Panc1 (cell line): ENCODE results near the gene COL6A5. TPM values are rescaled to one million over a fixed set of nuclear protein-coding genes. Genes with fewer than 3 reads are reported as not detected.

Source experiments
- ATAC-seq: fragments of 200-7000 bp; cut with Tn5 transposase; 2 replicates; pipeline ENCODE4 v1.9.1; 2020; ENCODE audit warnings: mild to moderate bottlenecking, moderate library complexity
- BruUV-seq: library from RNA; stranded (reverse); fragments of 400-500 nt; replicated peaks from 2 replicates; lab custom pipeline; 2021; lab: Mats Ljungman, UMichigan
- CTCF ChIA-PET: fragments of 300-600 bp; sonication (Branson Sonifier 250); formaldehyde crosslinking; loops from one replicate; lab custom pipeline; 2022; ENCODE audit warnings: antibody characterized with exemption; lab: Charles Lee
- POLR2A ChIA-PET: fragments of 300-600 bp; sonication (Branson Sonifier 250); formaldehyde crosslinking; loops from one replicate; lab custom pipeline; 2022; ENCODE audit warnings: antibody characterized with exemption; lab: Charles Lee
- DNase-seq: peaks from one replicate; pipeline ENCODE4 v3.0.0-alpha.2; 2010; ENCODE audit warnings: low read depth, low spot score
- H3K27ac ChIP-seq: 2 replicates; pipeline ENCODE4 v1.5.1; 2011; ENCODE audit warnings: mild to moderate bottlenecking, low read length, inconsistent platforms
- H3K27me3 ChIP-seq: fragments of 200-500 bp; sonication (Bioruptor generic); 2 replicates; pipeline ENCODE4 v1.6.0; 2014; ENCODE audit warnings: low read length, inconsistent platforms; ENCODE audit not compliant: control insufficient read depth, insufficient read depth
- H3K36me3 ChIP-seq: fragments of 200-500 bp; sonication (Bioruptor generic); 2 replicates; pipeline ENCODE4 v1.5.1; 2014; ENCODE audit warnings: inconsistent platforms, mild to moderate bottlenecking, low read length, moderate library complexity; ENCODE audit not compliant: control insufficient read depth, insufficient read depth
- H3K4me1 ChIP-seq: 2 replicates; pipeline ENCODE4 v1.5.1; 2011; ENCODE audit warnings: inconsistent platforms, mild to moderate bottlenecking, low read length, moderate library complexity; ENCODE audit not compliant: control insufficient read depth, insufficient read depth
- H3K4me3 ChIP-seq, 2 experiments: 2 replicates each; pipeline ENCODE4 v1.5.1; 2011 to 2012; ENCODE audit warnings: low read depth in 2 of 2, low read length in 2 of 2, mild to moderate bottlenecking in 2 of 2, inconsistent platforms in 1 of 2, moderate library complexity in 1 of 2
- H3K9me3 ChIP-seq: fragments of 200-500 bp; sonication (Bioruptor generic); 2 replicates; pipeline ENCODE4 v1.5.1; 2014; ENCODE audit warnings: low read depth, mild to moderate bottlenecking, inconsistent platforms, low read length, moderate library complexity; ENCODE audit not compliant: control insufficient read depth, insufficient read depth
- POLR2AphosphoS5 ChIP-seq: IDR thresholded peaks from 2 replicates; pipeline ENCODE4 v1.6.1; 2012; ENCODE audit warnings: mild to moderate bottlenecking, low read depth, low read length, moderate library complexity
- SIN3A ChIP-seq: IDR thresholded peaks from 2 replicates; pipeline ENCODE4 v1.6.1; 2012; ENCODE audit warnings: low read depth, mild to moderate bottlenecking, low read length, moderate library complexity, borderline replicate concordance; ENCODE audit not compliant: insufficient read depth
- TCF7L2 ChIP-seq: IDR thresholded peaks from 2 replicates; pipeline ENCODE4 v1.6.1; 2011; ENCODE audit warnings: mild to moderate bottlenecking, low read depth, low read length, inconsistent platforms
- in situ Hi-C: cut with HindIII; loops from 2 replicates; pipeline ENCODE4 v1.10.0; 2016; ENCODE audit warnings: low sequenced_read_pairs, low pct_unique_long_range_greater_than_20kb
- intact Hi-C: fragments of 100-400 bp; cut with micrococcal nuclease; formaldehyde crosslinking; loops from one replicate; pipeline ENCODE4 v1.10.0; 2022; ENCODE audit not compliant: unreplicated experiment
- total RNA-seq: library from RNA; stranded (reverse); gene quantifications from one replicate; pipeline ENCODE4 v1.2.1, GENCODE V29; 2021; ENCODE audit not compliant: unreplicated experiment
- TF ChIP-seq, protein P1 (sequence below), 2 experiments: IDR thresholded peaks; 2 replicates each; pipeline ENCODE4 v1.6.1; 2011 to 2012; ENCODE audit warnings: low read depth in 2 of 2, control low read depth in 1 of 2, low read length in 1 of 2, mild to moderate bottlenecking in 1 of 2, moderate library complexity in 1 of 2; ENCODE audit not compliant: insufficient read depth in 1 of 2
- TF ChIP-seq, protein P2 (sequence below): fragments of 450-650 bp; IDR thresholded peaks from 2 replicates; pipeline ENCODE4 v1.5.1; 2017; ENCODE audit warnings: mild to moderate bottlenecking

Gene COL6A5
- total RNA-seq, 1 experiment from 2014 or later: not detected

DNA sequence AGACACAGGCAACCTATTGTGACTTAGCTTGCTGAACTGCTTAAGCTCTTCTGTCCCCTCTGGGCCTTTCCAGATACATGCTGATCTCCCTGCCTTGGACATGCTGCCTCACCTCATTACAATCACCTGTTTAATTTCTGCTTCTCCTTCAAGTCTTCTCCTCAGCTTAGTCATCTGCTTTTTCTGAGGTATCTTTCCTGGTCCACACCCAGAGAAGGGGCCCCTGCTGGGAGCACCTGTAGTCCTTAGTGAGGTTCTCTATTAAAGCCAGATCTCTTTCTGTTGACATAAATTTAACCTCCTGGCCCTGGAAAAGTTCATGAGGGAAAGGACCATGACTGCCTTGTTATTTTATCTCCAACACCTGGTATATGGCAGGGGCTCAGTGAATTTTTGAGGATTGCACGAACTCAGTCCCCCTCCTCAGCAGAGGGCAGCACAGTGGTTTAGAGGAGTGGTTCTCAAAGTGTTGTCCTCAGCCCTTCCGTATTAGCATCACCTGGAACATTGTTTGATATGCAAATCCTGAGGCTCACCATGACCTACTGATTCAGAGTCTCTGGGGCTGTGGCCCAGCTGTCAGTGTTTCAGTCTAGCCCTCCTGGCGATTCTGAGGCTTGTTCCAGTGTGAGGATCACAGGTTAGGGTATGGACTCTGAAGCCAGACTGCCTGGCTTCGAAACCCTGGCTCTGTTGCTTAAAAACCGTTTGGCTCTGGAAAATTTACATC is 184.2 kb downstream of the COL6A5 start:
- H3K27me3 ChIP-seq: peaks cover 18% of the 10 kb centered on the region
- ChIA-PET CTCF (no interaction called here), POLR2A (no interaction called here)
- intact Hi-C loops: no loop called here
- no peaks in the 10 kb centered on the region for H3K36me3 ChIP-seq
- no TSS peak for BruUV-seq
- in situ Hi-C loops: no loop called here
- H3K4me1 ChIP-seq: no peaks in the 10 kb centered on the region
- TF ChIP-seq POLR2AphosphoS5: no peak
- TF ChIP-seq, protein P1, sequence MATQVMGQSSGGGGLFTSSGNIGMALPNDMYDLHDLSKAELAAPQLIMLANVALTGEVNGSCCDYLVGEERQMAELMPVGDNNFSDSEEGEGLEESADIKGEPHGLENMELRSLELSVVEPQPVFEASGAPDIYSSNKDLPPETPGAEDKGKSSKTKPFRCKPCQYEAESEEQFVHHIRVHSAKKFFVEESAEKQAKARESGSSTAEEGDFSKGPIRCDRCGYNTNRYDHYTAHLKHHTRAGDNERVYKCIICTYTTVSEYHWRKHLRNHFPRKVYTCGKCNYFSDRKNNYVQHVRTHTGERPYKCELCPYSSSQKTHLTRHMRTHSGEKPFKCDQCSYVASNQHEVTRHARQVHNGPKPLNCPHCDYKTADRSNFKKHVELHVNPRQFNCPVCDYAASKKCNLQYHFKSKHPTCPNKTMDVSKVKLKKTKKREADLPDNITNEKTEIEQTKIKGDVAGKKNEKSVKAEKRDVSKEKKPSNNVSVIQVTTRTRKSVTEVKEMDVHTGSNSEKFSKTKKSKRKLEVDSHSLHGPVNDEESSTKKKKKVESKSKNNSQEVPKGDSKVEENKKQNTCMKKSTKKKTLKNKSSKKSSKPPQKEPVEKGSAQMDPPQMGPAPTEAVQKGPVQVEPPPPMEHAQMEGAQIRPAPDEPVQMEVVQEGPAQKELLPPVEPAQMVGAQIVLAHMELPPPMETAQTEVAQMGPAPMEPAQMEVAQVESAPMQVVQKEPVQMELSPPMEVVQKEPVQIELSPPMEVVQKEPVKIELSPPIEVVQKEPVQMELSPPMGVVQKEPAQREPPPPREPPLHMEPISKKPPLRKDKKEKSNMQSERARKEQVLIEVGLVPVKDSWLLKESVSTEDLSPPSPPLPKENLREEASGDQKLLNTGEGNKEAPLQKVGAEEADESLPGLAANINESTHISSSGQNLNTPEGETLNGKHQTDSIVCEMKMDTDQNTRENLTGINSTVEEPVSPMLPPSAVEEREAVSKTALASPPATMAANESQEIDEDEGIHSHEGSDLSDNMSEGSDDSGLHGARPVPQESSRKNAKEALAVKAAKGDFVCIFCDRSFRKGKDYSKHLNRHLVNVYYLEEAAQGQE (IDR thresholded peaks at IDR 0.05; ENCODE audit: insufficient read depth in 1 of 2, low read depth in 2 of 2, low read length in 1 of 2): no peak
- no peak for TF ChIP-seq TCF7L2
- TF ChIP-seq, protein P2, sequence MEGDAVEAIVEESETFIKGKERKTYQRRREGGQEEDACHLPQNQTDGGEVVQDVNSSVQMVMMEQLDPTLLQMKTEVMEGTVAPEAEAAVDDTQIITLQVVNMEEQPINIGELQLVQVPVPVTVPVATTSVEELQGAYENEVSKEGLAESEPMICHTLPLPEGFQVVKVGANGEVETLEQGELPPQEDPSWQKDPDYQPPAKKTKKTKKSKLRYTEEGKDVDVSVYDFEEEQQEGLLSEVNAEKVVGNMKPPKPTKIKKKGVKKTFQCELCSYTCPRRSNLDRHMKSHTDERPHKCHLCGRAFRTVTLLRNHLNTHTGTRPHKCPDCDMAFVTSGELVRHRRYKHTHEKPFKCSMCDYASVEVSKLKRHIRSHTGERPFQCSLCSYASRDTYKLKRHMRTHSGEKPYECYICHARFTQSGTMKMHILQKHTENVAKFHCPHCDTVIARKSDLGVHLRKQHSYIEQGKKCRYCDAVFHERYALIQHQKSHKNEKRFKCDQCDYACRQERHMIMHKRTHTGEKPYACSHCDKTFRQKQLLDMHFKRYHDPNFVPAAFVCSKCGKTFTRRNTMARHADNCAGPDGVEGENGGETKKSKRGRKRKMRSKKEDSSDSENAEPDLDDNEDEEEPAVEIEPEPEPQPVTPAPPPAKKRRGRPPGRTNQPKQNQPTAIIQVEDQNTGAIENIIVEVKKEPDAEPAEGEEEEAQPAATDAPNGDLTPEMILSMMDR: no peak; the same call in 1 of the 2 replicates
- no peak for TF ChIP-seq SIN3A
- no peaks in the 10 kb centered on the region for H3K9me3 ChIP-seq
- H3K4me3 ChIP-seq: no peak overlapping the region
- DNase-seq (no peak), ATAC-seq (no peak)
- H3K27ac ChIP-seq: no peak overlapping the region

DNA sequence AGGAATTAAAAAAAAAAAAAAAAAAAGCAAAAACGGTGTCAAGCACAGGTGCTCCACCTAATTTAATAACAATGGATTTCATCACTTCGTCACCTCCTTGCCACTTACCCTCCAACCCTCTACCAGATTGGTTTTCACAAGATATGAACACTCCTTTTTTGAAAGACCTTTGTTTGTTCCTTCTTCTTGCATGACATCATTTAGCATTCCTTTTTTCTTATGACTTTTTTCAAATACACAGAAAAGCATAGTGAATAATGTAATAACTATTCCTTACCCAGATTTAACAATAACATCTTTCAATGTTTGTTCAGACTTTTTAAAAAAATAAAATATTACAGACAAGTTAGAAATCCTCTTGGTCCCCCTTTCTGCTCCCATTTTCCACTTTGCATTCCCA is 187.8 kb downstream of the COL6A5 start:
- Histone ChIP-seq H3K9me3 (no peaks in the 10 kb centered on the region), H3K27me3 (peaks cover 8% of the 10 kb centered on the region; the same call in 1 of the 2 replicates), H3K27ac (no peak overlapping the region), H3K4me3 (no peak overlapping the region), H3K4me1 (no peaks in the 10 kb centered on the region), H3K36me3 (no peaks in the 10 kb centered on the region)
- in situ Hi-C loops (no loop called here), intact Hi-C loops (no loop called here)
- no TSS peak for BruUV-seq
- ChIA-PET CTCF (no interaction called here), POLR2A (no interaction called here)
- DNase-seq: no peak
- no peak for ATAC-seq
- TF ChIP-seq, protein P2: no peak
- TF ChIP-seq, protein P1 (IDR thresholded peaks at IDR 0.05; ENCODE audit: insufficient read depth in 1 of 2, low read depth in 2 of 2, low read length in 1 of 2): no peak
- no peak for TF ChIP-seq TCF7L2
- no peak for TF ChIP-seq SIN3A
- TF ChIP-seq POLR2AphosphoS5: no peak
